GM19043 (cell line): ENCODE results near the gene NBEA.

Experiments
- ATAC-seq: cut with Tn5 transposase; IDR thresholded peaks from one replicate; pipeline ENCODE4 v1.9.1; 2021; ENCODE audit warnings: low read depth; ENCODE audit not compliant: unreplicated experiment

NBEA gene

GRCh38 chr13:35720690-35721554 is 778.9 kb downstream of the NBEA start:
- no peak for ATAC-seq
